DND-41 (cell line): ENCODE data around the gene CD164.

Experiments used
- CTCF ChIP-seq: IDR thresholded peaks from 2 replicates; pipeline ENCODE4 v1.5.1; 2012; ENCODE audit warnings: borderline replicate concordance, low read length, moderate library complexity, mild to moderate bottlenecking; ENCODE audit not compliant: poor library complexity, severe bottlenecking; ENCODE audit errors: extremely low read depth
- EZH2 ChIP-seq: IDR thresholded peaks from 3 replicates; pipeline ENCODE4 v1.6.1; 2012; ENCODE audit warnings: borderline replicate concordance, low read depth, mild to moderate bottlenecking, moderate library complexity, low read length, inconsistent platforms; ENCODE audit not compliant: severe bottlenecking

DNA sequence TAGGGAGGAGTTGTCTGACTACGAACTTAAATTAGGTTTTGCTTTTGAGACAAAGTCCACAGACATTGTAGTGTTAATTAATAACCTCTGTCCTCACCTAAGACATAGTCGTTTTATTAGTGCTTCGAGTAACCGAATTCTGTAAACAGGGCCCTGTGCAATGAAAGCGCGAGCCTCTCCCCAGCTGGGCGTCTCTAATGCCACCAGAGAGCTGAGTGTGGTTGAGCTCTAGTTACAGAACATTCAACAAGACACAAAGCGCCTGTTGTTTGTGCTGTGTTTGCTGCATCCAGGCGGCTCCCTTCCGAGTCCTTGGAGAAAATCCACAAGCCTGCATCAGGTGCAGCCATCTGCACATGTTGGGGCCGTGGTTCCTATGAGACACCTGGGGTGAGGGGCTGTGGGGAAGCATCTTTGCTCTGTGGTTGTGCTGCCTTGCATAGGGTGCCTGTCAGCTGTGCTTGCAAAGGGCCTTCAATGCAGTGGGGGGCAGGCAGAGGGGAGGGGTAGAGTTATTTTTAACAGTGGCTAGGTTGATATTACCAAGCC, 63.9 kb downstream of the CD164 start:
- TF ChIP-seq CTCF = no peak
- no peak for TF ChIP-seq EZH2
